HG03520 (cell line): ENCODE results near the gene GRK1.

Source experiments
- ATAC-seq: cut with Tn5 transposase; IDR thresholded peaks from one replicate; pipeline ENCODE4 v1.9.1; 2021; ENCODE audit warnings: mild to moderate bottlenecking, moderate library complexity; ENCODE audit not compliant: unreplicated experiment

GRK1 gene

DNA sequence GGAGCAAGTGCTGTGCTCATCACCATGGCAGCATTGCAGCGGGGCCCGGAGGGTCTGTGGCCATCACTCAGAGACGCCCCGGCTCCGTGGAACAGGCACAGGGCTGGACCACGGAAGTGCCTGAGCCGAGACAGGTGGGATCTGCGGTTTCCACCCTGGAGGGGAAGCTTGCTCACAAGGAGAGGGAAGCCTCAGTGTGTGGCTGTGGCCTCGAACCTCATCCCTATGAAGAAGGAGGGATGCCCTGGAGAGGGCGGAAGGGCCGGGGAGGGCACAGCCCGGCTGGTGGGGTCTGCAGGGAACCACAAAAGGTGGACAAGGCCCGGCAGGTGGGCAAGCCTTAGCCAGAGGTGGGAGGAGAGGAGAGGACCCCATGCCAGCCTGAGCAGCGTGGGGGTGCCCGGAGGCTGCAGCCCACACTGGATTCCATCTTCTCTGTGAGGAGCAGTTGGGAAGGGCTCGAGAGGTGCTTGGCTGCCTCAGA, 61.6 kb downstream of the GRK1 start:
- no peak for ATAC-seq

DNA sequence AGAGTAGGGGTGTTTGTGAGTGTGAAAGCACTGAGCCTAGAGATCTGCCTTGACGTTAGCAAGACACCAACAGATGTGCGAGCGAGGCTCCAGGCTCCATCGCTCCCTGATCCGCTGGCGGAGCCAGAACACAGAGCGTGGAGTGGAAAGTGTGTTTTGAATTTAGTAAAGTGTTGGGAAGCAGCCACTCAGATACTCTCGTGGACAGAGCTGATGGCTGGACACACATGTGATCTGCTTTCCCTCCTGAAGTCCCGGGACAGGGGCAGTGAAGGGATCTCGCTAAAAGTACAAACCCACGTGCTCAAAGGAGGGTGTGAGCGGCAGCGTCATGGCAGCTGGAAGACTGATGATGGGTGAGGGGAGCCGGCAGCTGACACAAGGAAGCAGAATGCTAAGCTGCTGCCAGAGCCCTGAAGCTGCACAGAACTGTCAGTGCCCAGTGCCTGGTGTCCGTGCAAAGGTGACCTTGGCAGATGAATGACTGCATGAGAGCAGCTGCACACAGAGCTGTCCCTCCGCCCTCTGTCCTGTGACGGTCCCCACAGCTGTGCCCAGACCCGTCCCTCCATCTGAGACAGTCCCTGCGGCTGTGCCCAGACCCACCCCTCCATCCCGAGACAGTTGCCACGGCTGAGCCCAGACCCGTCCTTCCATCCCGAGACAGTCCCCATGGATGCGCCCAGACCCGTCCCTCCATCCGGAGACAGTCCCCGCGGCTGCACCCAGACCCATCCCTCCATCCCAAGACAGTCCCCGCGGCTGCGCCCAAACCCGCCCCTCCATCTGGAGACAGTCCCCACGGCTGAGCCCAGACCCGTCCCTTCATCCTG, 62.4 kb downstream of the GRK1 start:
- no peak for ATAC-seq

- no peak for ATAC-seq
These were observed 63.3 kb downstream of the GRK1 start for GRCh38 chr13:113730258-113730691.

DNA sequence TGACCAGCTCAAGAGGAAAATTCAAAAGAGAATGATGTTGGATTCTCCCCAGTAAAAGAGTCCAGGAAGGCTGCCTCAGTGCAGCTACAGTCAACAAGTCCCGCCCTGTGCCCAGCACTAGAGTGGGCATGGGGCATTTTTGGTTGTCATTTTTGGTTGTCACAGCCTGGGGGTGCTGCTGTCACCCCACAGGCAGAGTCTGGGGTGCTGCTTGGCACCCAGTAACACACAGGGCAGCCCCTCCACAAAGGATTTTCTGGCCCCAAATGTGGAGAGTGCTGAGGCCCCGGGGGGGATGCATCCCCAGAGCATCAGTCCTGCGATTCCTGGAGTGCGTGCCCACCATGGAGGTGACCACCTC, 63.8 kb downstream of the GRK1 start:
- no peak for ATAC-seq

DNA sequence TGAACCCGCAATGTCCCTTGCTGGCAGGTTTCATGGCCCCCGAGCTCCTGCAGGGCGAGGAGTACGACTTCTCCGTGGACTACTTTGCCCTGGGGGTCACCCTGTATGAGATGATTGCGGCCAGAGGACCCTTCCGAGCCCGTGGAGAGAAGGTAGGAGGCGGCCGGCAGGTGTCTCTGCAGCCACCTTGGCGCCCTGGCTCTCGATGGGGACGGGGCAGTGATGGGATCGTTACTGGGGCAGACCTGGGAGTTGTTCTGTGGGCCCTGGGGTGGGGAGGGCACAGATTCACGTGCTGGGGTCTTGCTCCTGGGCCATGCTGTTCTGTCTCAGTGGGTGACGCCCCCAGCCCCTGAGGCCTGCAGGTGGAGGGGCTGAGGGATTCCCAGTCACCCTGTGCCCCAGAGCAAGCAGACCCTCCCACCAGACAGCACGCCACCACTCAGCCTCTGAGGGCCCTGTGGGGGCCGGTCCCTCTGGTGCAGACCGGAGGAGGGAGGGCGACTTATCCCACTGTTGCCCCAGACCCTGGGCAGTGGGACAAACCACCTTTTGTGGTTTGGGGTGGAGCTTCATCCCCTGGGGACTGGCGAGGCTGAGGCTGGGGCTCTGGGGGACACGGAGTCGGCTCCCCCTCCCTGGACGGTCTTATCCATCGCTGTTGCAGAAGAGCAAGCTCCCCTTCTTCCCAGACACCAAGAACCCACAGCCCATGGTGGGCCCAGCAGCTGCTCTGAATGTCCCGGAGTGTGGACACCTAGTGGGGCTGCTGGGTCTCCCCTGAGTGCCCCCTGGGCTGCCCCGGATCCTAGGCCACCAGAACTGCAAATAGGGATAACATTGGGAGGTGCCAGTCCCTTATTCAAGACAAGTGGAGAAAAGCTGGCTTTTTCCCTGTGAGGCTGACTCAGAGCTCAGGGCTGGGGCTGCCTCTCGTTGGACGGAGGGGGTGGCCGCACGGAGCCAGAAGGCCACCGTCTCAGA, 64.5 kb downstream of the GRK1 start:
- ATAC-seq, result no peak

GRCh38 chr13:113732176-113732960, 65.3 kb downstream of the GRK1 start:
- ATAC-seq, result no peak

DNA sequence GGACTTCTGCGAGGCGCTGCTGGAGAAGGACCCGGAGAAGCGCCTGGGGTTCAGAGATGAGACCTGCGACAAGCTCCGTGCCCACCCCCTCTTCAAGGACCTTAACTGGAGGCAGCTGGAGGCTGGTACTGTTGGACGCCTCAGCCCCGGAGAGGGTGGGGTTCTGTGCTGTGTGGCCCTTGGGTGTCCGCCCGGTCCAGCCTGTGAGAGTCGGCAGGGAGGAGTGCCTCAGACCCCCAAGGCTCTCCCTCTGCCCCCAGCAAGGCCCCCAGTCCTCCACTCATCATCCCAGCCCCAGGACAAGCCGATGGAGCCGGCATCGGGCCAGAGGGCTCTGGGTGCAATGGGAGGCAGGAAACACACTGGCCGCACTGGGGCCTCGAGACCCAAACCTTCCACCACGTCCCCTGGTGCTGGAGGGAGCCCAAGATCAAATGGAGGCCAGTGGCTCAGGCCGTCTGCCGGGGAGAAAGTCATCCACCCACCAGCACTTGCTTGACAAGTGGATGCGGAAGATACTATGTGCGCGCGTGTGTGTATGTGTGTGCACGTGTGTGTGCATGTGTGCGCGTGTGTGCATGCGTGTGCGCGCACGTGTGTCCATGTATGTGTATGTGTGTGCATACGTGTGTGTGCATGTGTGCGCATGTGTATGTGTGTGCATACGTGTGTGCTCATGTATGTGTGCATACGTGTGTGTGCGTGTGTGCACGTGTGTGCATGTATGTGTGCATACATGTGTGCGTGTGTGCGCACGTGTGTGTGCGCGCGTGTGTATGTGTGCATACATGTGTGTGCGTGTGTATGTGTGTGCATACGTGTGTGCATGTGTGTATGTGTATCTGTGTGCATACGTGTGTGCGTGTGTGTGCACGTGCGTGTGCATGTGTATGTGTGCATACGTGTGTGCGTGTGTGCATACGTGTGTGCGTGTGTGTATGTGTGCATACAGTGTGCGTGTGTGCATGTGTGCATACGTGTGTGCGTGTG, 66.2 kb downstream of the GRK1 start:
- ATAC-seq, result no peak

DNA sequence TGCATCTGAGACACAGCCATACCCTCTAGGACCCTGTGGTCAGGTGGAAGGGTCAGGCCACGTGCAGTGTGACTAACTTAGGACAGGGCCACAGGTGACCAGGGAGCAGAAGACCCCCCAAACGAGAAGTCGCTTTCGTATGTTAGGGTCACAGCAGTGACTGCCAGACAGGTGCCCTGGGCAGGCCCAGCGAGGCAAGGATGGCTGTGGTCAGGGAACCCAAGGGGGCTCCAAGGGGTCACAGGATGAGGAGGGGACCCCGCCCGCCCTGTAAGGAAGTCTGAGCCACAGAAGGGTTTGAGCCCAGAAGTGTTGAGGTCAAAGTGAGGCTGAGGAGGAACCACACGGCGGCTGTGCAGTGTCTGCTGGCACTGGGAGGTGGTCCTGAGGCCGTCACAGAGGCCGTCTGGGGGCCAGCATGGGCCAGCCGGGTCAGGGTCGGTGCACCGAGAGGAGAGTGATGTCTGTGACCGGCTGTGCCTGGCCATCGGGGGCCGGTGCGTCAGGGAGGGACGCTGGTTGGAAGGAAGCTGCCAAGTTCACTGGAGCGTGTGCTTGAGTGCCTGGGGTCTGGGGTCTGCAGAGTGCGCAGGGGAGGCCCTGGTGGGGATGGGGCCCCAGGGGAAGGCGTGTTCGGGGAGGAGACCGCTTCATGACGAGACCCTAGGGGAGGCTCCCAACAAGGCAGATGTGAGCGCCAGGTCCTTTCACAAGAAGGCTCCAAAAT, 67.2 kb downstream of the GRK1 start:
- ATAC-seq, result no peak

GRCh38 chr13:113734826-113735125, 67.8 kb downstream of the GRK1 start:
- ATAC-seq, result no peak

GRCh38 chr13:113735194-113735593, 68.2 kb downstream of the GRK1 start:
- ATAC-seq, result no peak

DNA sequence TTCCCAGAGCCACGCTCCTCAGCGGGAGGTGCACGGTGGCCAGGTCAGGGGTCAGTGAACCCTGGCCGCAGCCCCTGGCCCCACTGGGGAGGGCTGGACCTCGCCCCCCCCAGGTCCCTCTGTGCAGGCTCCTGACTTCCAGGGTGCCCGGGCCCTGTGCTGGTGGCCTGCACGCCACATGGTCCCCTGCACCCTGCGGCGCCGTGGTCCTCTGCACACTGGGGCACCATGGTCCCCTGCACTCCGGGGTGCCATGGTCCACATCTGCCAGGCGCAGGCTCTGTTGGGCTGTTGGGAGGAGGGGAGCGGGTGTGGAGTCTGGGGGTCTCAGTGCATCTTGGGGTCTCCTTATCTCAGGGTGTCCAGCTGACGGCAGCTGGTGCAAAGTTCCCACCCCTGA, 68.7 kb downstream of the GRK1 start:
- ATAC-seq, result no peak

DNA sequence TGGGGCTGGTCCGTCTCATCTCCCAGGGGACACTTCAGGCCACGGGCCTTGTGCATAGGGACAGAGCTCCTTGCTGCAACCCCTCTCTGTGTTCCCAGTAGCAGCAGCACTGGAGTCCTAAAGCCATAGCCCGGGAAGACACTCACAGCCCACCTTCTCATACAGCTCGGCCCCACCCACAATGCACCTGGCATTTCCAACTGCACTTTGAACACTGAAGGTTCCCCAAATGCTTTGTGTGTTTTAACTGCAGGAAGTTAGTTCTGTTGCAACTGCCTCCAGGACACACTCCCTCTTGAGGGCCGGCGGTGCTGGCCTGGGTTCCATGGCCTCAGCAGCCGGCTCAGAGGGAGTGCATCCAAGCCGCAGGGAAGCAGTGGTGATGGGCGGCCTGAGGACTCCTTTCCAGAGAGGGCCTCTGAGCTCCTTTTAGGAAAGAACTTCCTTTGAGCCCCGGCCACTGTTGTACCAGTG, 69.3 kb downstream of the GRK1 start:
- no peak for ATAC-seq

DNA sequence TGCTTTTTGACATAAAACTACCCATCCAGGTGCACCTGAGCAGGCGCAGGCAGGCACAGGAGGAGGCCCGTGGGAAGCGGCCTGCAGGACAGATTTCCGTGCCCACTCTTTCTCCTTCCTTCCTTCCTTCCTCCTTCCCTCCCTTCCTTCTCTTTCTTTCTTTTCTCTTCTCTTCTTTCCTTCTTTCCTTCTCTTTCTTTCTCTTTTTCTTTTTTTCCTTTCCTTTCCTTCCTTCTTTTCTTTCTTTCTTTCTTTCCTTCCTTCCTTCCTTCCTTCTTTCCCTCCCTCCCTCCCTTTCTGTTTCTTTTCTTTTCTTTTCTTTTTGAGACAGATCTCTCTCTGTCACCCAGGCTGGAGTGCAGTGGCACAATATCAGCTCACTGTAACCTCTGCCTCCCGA, 70.8 kb downstream of the GRK1 start:
- no peak for ATAC-seq

GRCh38 chr13:113739527-113740285, 72.7 kb downstream of the GRK1 start:
- no peak for ATAC-seq

- no peak for ATAC-seq
These were observed 73.2 kb downstream of the GRK1 start for GRCh38 chr13:113740286-113740556.

DNA sequence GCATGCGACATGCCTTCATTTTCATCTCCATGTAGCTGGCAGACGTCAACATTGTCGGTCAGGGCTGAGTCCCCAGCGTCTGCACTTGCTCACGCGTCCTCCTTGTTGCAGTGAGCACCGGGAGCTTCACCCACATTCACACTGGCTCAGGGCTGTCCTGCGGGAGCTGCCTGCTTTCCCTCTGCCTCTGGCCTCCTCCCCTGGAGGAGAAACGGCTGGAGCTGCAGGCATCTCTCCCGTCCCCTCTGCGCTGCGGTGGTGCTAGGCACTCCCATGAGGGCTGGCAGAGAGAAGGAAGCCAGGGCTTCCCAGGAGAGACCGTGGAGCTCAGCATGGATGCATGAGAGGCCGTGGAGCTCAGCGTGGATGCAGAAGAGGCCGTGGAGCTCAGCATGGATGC, 73.6 kb downstream of the GRK1 start:
- ATAC-seq, result no peak

GRCh38 chr13:113741191-113741668, 74.2 kb downstream of the GRK1 start:
- no peak for ATAC-seq

DNA sequence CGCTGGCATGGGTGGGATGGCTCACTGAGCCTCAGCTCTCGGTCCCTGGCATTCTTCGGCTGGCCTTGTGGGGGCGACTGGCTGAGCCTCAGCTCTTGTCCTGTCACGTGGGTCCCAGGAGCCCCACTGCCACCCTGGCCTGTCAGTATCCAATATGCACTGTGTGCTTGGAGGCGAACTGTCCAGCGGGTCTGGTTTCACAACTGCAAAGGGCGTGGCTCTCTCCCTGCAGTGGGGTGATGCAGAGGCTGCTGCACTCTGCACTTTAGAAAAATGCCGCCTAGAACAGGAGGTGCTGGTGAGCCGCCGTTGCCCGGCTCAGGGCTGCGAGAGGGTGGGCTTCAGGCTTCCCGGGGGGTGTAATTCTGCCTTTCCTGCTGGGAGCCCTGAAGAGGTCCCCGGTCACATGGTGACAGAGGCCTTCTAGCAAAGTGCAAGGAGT, 75.0 kb downstream of the GRK1 start:
- no peak for ATAC-seq
